DMS 273 treated with DMSO at 0.1 percent for 48 hours (cell line): ENCODE measurements around the gene NOTCH1.

Experiments used
- DNase-seq: peaks from one replicate; lab custom pipeline; 2025; lab: John Stamatoyannopoulos, UW

Gene NOTCH1

DNA sequence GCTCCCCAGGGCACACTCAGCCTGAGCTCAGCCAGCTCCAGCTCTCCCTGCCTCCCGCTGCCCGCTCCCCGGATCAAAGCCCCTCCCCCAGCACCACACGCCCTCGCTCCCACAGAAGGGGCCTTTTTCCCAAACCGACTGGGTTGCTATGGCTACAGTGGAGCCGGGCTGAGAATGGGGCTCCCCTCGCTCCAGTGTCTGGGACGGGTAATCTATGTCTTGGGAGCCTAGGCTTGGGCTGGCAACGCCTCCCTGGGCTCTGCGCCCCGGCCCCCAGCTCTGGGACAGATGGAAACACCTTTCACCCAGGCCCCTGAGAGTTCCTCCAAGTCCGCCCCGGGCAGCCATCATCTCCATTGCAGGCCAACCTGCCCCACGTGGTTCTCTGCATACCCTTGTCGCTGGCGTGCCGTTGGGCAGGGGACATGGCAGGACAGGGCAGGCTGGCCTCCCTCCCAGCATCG lies 29.6 kb downstream of the NOTCH1 start:
- DNase-seq, result no peak

DNA sequence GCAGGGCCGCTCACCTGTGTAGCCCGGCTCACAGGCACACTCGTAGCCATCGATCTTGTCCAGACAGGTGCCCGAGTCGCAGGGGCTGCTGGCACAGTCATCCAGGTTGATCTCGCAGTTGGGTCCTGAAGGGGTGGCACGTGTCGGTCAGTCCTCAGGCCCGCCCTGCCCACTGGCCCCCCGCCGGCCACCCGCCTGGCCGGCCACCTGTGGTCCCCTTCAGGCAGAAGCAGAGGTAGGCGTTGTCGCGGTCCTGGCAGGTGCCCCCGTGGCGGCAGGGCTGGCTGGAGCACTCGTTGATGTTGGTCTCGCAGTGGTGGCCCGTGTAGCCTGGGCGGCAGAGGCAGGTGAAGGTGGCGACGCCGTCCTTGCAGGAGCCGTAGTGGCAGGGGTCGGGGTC lies 30.6 kb downstream of the NOTCH1 start:
- no peak for DNase-seq

DNA sequence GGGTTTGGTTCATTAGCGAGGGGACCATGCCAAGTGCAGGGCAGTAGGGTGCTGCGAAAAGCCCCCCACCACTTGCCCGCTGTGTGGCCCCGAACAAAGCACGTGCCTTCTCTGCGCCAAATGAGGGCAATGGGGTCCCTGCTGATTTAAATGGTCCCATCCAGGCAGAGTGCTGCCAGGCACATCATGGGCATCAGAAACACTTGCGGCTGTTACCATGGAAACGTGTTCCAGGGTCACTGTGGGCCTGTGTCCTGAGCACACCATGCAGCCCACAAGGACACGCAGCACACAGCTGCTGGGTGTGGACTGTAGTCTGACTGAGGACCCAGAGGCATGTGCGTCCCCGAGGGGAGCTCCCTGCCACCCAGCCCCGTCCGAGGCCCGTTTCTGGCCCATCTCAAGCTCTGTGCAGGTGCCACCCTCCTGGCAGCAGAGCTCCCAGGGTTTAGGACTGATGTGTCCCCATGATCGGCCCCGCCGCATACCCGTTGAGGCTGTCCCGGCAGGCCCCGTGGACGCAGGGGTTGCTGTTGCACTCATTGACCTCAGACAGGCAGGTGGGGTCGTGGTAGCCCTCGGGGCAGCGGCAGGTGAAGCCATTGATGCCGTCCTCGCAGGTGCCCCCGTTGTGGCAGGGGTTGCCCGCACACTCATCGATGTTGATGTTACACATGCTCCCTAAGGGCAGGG lies 31.7 kb downstream of the NOTCH1 start:
- no peak for DNase-seq

DNA sequence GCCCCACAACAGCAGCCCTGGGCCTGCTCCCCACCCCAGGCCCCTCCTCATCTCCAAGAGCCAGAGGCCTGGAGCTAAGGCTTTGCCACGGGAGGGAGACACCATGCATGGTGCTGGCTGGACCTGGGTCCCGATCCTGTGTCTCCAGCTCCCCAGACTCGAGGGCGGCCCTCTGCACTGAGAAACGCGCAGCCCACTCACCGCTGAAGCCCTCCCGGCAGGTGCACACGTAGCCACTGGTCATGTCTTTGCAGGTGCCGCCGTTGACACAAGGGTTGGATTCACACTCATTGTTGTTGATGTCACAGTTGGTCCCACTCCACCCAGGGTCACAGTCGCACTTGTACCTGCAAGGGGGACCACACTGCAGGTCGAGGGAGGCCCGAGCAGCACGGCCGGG lies 32.7 kb downstream of the NOTCH1 start:
- no peak for DNase-seq

DNA sequence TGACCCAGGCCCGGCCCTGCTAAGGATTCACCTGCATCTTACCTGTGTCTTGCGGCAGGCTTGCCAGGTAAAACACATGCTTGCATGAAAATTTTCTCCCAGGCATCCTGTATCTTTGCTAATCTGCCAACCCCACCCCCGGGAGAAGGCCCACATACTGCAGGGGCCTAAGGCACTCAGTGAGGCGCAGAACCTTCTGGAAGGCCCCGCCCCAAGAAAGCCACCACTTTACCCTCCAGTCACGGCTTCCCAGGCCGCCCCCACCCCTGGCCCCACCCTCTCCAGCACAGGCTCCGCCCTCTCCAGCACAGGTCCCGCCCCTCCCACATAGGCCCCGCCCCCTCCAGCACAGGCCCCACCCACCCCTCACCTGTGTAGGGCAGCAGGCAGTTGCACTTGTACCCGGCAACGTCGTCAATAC lies 33.2 kb downstream of the NOTCH1 start:
- no peak for DNase-seq

DNA sequence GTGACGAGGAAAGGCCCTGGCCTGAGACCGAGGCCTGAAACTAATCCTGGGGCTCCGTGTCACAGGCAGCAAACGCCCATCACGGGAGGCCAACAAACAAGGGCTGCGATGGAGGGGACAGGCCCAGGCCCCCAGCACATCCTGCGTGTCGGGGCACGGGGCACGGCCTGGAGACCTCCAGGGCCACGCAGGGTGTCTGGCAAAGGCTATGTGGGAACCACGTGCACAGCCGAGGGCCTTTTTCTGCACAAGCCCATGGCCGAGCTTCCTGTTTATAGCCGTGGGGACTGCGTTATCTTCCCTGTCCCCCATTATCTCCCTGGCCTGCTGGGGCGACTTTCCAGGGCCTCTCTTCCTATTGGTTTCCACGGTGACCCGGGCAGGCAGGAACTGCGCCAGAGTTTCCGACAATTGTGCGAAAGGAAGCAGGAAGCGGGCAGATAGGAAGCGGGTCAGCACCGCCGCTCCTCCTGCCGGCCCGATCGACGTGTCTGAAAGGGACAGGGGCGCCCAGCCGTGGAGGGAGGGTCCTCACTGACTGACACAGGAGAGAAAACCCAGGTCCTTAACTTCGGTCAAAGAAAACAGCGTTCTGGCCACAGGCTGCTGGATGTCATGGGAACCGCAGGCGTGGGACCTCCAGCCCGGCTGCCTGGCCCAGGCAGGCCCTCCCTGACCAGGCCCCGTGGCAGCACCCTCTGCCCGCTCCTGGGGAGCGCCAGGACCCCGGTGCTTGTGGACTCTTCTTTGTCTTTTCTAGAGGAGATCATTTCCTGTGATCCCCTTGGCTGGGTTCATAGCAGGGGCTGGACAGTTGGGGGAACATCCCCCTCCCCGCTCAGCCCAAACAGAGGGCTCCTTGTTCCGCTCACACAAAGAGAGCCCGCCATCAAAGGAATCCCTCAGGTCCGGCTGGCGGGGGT lies 33.9 kb downstream of the NOTCH1 start:
- no peak for DNase-seq

DNA sequence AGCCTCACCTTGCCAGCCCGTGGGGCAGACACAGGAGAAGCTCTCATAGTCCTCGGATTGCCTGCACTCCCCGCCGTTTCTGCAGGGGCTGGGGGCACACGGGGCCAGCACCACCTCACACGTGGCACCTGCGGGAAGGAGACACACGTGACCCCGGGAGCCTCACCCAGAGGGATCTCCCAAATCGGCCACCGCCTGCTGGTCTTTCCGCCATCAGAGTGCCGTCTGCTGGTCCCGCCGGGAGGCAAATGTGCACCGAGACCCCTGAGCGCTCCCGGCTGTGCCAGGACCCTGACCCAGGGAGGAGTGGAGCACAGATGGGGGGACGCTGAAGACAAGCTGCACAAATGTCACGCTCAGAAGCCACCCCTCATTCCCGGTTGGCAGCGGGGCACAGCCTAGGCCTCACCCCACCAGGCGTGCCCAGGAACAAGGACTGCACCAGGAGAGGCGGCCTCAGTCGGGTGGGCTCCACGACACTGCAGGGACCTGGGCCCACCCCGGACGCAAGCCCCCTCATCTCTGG lies 34.6 kb downstream of the NOTCH1 start:
- no peak for DNase-seq

DNA sequence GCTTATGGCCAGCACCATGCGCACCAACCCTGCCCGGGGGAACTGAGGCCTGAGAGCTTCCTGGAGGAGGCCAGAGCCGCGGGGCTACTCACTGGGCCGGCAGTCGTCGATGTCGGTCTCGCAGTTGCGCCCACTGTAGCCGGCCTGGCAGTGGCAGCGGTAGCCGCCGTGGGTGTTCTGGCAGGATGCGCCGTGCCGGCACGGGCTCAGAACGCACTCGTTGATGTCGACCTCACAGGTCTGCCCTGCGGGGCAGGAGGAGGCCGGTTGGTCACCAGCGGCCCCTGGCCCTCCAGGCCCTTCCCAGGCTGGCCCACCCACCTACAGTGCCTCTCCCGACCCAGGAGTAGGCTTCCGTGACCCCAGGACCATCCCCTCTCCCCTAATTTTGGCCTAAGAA lies 35.3 kb downstream of the NOTCH1 start:
- DNase-seq, result no peak

DNA sequence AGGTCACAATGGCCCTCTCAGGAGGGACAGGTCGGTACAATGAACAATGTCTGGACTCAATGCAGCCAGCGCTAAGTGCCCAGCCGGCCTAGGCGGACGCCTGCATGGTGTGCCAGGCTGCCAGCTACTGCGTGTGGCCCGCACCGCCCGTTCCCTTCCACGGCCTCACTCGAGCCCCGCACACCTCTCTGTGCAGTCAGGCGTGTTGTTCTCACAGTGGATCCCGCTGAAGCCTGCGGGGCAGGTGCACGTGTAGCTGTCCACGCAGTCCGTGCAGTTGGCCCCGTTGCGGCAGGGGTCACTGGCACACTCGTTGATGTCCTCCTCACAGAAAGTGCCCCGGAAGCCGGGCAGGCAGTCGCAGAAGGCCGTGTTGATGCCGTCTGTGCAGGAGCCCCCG lies 36.3 kb downstream of the NOTCH1 start:
- no peak for DNase-seq

DNA sequence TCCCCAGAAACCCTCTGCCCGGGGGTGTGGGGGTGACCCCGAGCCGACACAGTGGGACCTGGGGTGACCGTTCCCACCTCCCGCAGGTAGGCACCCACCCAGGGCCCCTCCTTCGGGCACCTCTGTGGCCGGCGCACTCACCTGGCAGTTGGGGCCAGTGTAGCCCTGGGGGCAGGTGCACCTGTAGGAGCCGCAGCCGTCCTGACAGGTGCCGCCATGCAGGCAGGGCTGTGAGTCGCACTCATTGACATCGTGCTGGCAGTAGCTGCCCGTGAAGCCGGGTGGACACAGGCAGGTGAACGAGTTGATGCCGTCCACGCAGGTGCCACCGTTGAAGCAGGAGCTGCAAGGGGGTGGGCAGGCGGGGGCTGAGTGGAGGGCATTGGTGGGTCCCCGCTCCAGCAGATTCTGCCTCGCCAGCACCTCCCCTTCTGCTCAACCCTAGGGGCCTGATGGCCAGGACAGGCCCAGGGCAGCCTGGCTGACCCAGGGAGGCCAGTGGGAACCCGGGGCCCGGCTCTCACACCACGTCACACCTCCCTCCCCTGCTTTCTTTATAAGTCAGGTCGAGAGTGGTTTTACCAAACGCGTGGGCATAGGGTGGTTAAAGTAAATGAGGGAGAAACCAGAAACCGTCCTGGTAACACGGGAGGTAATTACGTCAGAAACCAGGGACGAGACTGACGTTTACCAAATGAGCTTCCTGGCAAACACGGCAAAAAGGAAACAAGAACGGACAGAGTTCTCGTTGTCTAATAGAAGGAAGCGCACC lies 36.9 kb downstream of the NOTCH1 start:
- DNase-seq, result no peak

DNA sequence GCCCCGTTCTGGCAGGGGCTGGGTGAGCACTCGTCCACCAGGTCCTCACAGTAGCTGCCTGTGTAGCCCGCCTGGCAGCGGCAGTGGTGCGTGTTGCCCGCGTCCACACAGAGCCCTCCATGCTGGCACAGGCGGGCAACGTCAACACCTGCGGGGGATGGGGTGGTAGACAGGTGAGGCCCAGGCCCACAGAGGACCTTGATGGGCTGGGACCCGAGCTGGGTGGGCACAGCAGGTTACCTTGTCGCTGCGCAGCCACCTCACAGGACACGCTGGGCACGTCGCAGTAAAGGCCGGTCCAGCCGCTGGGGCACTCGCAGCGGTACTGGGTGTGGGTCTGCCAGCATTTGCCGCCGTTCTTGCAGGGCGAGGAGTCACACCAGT lies 37.9 kb downstream of the NOTCH1 start:
- no peak for DNase-seq

DNA sequence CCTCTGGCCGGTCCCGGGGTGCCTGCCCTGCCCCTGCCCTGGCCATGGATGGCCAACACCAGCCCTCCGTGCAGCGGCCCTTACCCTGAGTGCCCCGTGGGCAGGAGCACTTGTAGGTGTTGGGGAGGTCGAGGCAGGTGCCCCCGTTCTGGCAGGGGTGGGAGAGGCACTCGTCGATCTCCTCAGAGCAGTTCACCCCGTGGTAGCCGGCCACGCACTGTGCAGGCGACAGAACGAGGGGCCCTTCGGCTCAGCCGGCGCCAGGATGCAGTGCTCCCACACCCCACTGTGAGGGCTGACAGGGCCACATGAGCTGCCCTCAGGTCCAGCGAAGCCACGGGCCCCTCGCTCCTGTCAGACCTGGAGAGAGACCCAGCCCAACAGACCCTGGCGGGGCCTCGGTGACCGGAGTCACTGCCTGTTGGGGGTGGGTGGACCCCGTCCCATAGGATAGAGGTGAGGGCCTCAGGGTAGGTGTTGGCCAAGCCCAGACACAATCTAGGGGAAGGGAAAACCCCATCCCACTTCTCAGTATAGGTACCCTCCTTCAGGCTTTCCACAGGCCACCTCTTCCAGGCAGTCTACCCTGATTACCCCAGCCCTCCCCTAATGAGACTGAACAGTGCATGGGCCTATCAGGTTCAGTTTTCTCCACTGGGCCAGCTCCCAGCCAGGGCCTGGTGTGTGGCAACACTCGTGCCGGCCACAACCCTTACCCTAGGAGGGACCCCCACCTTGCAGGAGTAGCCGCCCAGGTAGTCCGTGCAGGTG lies 38.4 kb downstream of the NOTCH1 start:
- no peak for DNase-seq

DNA sequence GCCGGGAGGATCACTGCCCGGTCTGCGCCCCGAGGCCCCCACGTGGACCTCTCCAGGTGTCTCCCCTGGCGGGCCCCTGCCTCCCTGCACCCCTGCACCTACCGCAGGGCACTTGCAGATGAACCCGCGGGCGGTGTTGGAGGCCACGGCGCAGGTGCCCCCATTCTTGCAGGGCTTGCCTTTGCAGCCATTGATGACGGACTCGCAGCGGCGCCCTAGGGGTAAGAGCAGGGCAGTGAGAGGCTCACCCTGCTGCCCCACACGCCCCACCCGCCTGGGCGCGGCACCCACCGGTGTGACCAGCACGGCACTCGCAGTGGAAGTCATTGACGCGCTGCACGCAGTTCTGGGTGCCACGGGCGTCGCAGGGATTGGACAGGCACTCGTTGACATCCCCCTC lies 39.4 kb downstream of the NOTCH1 start:
- no peak for DNase-seq

DNA sequence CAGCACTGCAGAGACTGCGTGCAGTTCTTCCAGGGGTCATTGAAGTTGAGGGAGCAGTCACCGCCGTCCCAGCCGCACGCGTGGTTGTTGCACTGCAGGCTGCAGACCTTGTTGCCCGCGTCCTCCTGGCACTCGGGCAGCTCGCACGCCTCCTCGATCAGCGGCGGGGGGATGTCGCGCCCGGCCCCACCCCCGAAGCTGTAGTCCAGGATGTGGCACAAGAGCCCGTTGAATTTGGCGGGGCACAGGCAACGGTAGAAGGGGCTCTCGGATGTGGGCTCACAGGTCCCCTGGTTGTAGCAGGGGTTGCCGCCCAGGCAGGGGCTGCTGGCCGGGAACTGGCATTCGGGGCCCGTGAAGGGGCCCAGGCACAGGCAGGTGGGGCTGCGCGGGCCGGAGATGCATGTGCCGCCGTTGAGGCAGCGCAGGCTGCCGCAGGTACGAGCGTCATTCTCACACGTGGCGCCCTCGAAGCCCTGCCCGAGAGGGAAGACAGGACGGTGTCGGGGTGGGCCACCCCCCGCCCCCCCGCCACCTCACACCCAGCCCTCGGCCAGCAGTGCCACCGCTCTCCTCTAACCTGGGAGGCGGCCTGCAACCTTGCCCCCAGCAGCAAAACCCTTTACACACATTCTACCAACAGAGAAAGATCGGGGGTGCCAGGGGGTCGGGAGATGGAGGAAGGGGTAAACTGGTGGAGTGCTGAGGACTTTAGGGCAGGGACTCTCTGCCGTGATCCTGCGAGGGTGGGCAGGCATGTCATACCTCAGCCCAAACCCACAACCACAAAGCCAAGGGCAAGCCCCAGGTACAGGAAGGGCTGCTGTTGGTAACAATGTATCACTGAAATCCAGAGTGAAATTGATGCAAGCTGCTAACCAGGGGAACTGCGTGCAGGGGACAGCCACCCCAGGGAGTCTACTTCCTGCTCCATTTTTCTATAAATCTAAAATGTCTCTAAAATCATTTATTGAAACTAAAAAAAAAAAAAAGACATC lies 40.1 kb downstream of the NOTCH1 start:
- no peak for DNase-seq

DNA sequence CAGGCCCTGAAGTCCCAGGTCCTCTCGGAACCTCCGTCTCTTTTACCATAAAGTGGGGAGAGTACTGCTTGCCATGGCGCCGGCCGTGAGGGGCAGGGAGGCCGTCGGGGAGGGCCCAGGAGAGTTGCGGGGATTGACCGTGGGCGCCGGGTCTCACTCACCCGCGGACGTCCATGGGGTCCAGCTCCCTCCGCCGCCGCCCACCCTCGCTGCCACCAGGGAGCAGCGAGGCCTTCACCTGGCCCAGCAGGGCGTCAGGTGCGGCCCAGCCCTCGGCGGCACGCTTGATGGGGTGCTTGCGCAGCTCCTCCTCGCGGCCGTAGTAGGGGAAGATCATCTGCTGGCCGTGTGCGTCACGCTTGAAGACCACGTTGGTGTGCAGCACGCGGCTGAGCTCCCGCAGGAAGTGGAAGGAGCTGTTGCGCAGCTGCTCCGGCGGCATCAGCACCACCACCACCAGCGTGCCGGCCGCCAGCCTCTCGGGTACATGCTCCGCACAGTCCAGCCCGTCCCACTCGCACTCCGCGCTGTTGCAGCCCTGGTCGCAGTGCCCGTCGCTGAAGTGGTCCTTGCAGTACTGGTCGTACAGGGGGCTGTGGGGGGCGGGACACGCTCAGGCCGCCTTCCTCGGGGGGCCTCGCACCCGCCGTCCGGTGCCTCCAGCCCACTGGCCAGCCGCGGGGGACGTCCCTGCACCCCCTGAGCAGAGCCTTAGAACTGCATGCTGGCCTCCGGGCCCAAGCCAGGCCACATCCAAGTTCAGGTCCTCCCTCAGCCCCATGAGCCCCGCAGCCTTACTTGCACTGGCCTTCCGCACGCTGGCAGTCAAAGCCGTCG lies 41.1 kb downstream of the NOTCH1 start:
- no peak for DNase-seq

DNA sequence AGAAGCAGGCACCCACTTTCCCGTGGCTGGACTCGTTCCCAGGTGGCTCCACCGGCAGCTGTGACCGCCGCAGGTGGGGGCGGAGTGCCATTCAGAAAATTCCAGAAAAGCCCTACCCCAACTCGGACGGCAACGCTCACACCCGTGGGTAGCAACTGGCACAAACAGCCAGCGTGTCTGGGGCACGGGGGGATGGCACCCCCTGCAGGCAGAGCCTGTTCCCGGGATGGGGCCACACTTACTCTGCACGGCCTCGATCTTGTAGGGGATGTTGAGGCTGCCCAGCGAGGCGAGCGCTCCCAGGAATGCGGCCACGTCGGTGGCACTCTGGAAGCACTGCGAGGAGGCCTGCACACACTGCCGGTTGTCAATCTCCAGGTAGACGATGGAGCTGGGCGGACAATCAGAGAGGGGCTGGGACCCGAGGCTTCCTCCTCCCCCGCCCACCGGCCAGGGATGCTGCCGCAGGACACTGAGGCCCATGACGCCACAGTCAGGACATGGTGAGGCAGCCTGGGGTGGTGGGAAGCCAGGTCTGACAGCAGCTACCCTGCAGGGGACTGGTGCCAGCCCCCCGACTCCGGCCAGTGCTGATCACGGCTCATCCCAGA lies 42.8 kb downstream of the NOTCH1 start:
- DNase-seq, result no peak

DNA sequence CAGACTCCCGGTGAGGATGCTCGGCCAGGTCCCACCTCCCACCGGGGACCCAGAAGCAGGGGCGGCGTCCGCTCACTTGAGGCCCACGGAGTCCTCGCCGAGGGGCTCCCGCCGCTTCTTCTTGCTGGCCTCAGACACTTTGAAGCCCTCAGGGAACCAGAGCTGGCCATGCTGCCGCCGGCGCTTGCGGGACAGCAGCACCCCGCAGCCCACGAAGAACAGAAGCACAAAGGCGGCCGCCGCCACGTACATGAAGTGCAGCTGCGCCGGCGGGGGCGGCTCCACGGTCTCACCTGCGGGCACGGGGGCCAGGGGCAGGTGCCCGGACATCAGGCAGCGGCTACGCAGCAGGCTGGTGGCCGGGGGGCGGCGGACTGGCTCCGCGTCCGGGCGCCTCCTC lies 43.7 kb downstream of the NOTCH1 start:
- DNase-seq, result no peak

DNA sequence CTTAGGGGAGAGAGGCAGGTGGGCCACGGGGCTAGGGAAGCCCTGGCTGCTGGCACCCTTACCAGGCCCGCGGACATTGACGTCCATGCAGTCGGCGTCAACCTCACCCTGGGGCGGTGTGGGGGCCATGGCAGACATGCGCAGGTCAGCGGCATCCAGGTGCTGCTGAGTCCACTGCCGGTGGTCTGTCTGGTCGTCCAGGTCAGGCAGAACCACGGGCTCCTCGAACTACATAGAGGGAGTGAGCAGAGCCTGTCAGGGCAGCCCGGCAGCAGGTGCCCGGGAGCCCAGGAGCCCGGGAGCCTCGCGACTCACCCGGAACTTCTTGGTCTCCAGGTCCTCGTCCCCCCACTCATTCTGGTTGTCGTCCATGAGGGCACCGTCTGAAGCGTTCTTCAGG lies 44.2 kb downstream of the NOTCH1 start:
- DNase-seq, result no peak
